ENCODE data around the gene IAPP. TPM values are rescaled to one million over a fixed set of nuclear protein-coding genes. Genes with fewer than 3 reads are reported as not detected.
"Not testable (repeated sequence)": the region's sequence is repeated elsewhere in the genome, so short reads cannot be mapped to it uniquely, and the experiment has no call there.

IAPP gene
- total RNA-seq, 2 donors from 2014 or later = not detected

- H3K9me3 ChIP-seq = no peaks in the 10 kb centered on the region
- no peak overlapping the region for H3K4me3 ChIP-seq
- H3K36me3 ChIP-seq = no peaks in the 10 kb centered on the region
- H3K27me3 ChIP-seq (replicated peaks; ENCODE audit: insufficient read depth) = no peaks in the 10 kb centered on the region
- peaks cover 0 to 4% of the 10 kb centered on the region in 2 donors for H3K4me1 ChIP-seq (ENCODE audit: control insufficient read depth in 1 of 2, low read depth in 2 of 2)
- TF ChIP-seq CTCF (IDR thresholded peaks at IDR 0.05) = no peak
- ATAC-seq (ENCODE audit: insufficient number of reproducible peaks, low FRiP score, low read depth) (no peak), DNase-seq (ENCODE audit: low spot score) (no peak)
- no peak overlapping the region for H3K27ac ChIP-seq
Observed at GRCh38 chr12:21353487-21353886, 19.2 kb upstream of the IAPP start.

- Histone ChIP-seq H3K4me1 (ENCODE audit: control insufficient read depth in 1 of 2, low read depth in 2 of 2) (peaks cover 0 to 4% of the 10 kb centered on the region in 2 donors), H3K36me3 (no peaks in the 10 kb centered on the region), H3K27me3 (replicated peaks; ENCODE audit: insufficient read depth) (no peaks in the 10 kb centered on the region), H3K4me3 (no peak overlapping the region), H3K9me3 (no peaks in the 10 kb centered on the region), H3K27ac (no peak overlapping the region)
- TF ChIP-seq CTCF (IDR thresholded peaks at IDR 0.05) = no peak
- DNase-seq (ENCODE audit: low spot score) = no peak
- ATAC-seq (ENCODE audit: insufficient number of reproducible peaks, low FRiP score, low read depth) = no peak
Observed at GRCh38 chr12:21353948-21354347, 18.8 kb upstream of the IAPP start.

GRCh38 chr12:21354641-21355040 is 18.1 kb upstream of the IAPP start:
- Histone ChIP-seq H3K27ac (no peak overlapping the region), H3K9me3 (no peaks in the 10 kb centered on the region), H3K4me3 (no peak overlapping the region), H3K27me3 (replicated peaks; ENCODE audit: insufficient read depth) (no peaks in the 10 kb centered on the region), H3K4me1 (ENCODE audit: control insufficient read depth in 1 of 2, low read depth in 2 of 2) (peaks cover 0 to 4% of the 10 kb centered on the region in 2 donors), H3K36me3 (no peaks in the 10 kb centered on the region)
- ATAC-seq (ENCODE audit: insufficient number of reproducible peaks, low FRiP score, low read depth) (no peak), DNase-seq (ENCODE audit: low spot score) (no peak)
- TF ChIP-seq CTCF (IDR thresholded peaks at IDR 0.05) = no peak

GRCh38 chr12:21360632-21361031 is 12.1 kb upstream of the IAPP start:
- not testable (repeated sequence) for H3K27ac ChIP-seq; ATAC-seq (ENCODE audit: insufficient number of reproducible peaks, low FRiP score, low read depth); H3K4me1 ChIP-seq (ENCODE audit: control insufficient read depth in 1 of 2, low read depth in 2 of 2); H3K27me3 ChIP-seq (replicated peaks; ENCODE audit: insufficient read depth); DNase-seq (ENCODE audit: low spot score); H3K9me3 ChIP-seq; H3K36me3 ChIP-seq; H3K4me3 ChIP-seq

- no peak for DNase-seq (ENCODE audit: low spot score)
- Histone ChIP-seq H3K4me1 (ENCODE audit: control insufficient read depth in 1 of 2, low read depth in 2 of 2) (no peaks in the 10 kb centered on the region), H3K36me3 (no peaks in the 10 kb centered on the region), H3K27me3 (replicated peaks; ENCODE audit: insufficient read depth) (no peaks in the 10 kb centered on the region), H3K27ac (no peak overlapping the region), H3K9me3 (no peaks in the 10 kb centered on the region), H3K4me3 (no peak overlapping the region)
- no peak for ATAC-seq (ENCODE audit: insufficient number of reproducible peaks, low FRiP score, low read depth)
- no peak for TF ChIP-seq CTCF (IDR thresholded peaks at IDR 0.05)
Observed at GRCh38 chr12:21369141-21369980, 3.3 kb upstream of the IAPP start.
